Gastroesophageal sphincter (tissue), 4 donors: ENCODE results near the gene DIAPH3. TPM values are rescaled to one million over a fixed set of nuclear protein-coding genes. Genes with fewer than 3 reads are reported as not detected.
"Not testable (repeated sequence)": the region's sequence is repeated elsewhere in the genome, so short reads cannot be mapped to it uniquely, and the experiment has no call there.

Experiments used
- ATAC-seq: fragments of 150-250 bp; one replicate; pipeline ENCODE4 v1.9.1; 2016; ENCODE audit warnings: mild to moderate bottlenecking, moderate library complexity
- H3K27ac ChIP-seq, 4 donors: fragments of 200-600 bp; sonication (generic) in 3 of 4; 1 replicate in 3 of 4; 2 replicates in 1 of 4; pipeline ENCODE4 v1.5.1; 2016 to 2019
- H3K27me3 ChIP-seq: fragments of 200-600 bp; sonication (generic); one replicate; pipeline ENCODE4 v1.5.1; 2019
- H3K36me3 ChIP-seq, 2 donors: fragments of 200-600 bp; sonication (generic); one replicate each; pipeline ENCODE4 v1.5.1; 2019; ENCODE audit warnings: control low read depth in 1 of 2
- H3K4me1 ChIP-seq, 3 donors: fragments of 200-600 bp; sonication (generic); 1 replicate in 2 of 3; 2 replicates in 1 of 3; pipeline ENCODE4 v1.5.1; 2016 to 2019; ENCODE audit warnings: control low read depth in 2 of 3
- H3K4me3 ChIP-seq, 2 donors: fragments of 200-600 bp; sonication (generic); one replicate each; pipeline ENCODE4 v1.5.1; 2019; ENCODE audit warnings: mild to moderate bottlenecking in 1 of 2, moderate library complexity in 1 of 2
- H3K9me3 ChIP-seq, 3 donors: fragments of 200-600 bp; sonication (generic); one replicate each; pipeline ENCODE4 v1.5.1; 2017 to 2019; ENCODE audit warnings: control low read depth in 2 of 3
- EP300 ChIP-seq: sonication (generic); formaldehyde crosslinking; IDR thresholded peaks from one replicate; pipeline ENCODE4 v1.6.1; 2017; ENCODE audit warnings: antibody characterized with exemption, mild to moderate bottlenecking
- POLR2A ChIP-seq, 2 donors: fragments of 450-650 bp; IDR thresholded peaks; one replicate each; pipeline ENCODE4 v1.6.1; 2017; ENCODE audit warnings: antibody characterized with exemption in 2 of 2, mild to moderate bottlenecking in 2 of 2, moderate library complexity in 1 of 2
- POLR2AphosphoS5 ChIP-seq: sonication (generic); formaldehyde crosslinking; IDR thresholded peaks from one replicate; pipeline ENCODE4 v1.6.1; 2017; ENCODE audit warnings: antibody characterized with exemption
- WGBS, 2 donors: methylation state at CpG; one replicate each; pipeline ENCODE4 v1.1.5; 2018; ENCODE audit warnings: low coverage in 1 of 2; 5-methylcytosine and 5-hydroxymethylcytosine counted together
- total RNA-seq, 4 donors: library from RNA; depleted of rRNA; stranded (reverse); fragments of >200 nt; gene quantifications; one replicate each; pipeline ENCODE4 v1.1.0, GENCODE V29; 2016
- TF ChIP-seq, protein P1 (sequence below), 4 experiments: fragments of 200-600 bp in 2 of 4; fragments of 450-650 bp in 2 of 4; sonication (generic) in 1 of 4; IDR thresholded peaks; one replicate each; pipeline ENCODE4 v1.5.1; 2017 to 2019; ENCODE audit warnings: antibody characterized with exemption in 4 of 4, mild to moderate bottlenecking in 2 of 4, moderate library complexity in 2 of 4

The DIAPH3 gene
- total RNA-seq, 4 donors from 2014 or later: 0.13 to 1.7 (median 0.49) TPM; not detected in 1

DNA sequence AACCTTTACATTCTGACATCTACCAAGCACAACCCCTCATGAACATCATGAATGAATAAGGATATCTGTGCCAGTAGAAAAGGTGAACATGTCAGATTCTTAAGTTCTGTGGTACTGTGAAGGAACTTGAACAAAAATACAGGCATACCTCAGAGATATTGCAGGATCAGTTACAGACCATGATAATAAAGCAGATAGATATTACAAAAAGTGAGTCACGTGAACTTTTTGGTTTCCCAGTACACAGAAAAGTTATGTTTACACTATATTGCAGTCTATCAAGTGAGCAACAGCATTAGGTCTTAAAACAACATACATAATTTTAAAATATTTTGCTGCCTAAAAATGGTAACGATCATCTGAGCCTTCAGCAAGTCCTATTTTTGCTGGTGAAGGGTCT is 101.2 kb downstream of the DIAPH3 start:
- no peaks in the 10 kb centered on the region for H3K27me3 ChIP-seq
- H3K4me3 ChIP-seq: no peak overlapping the region
- 90 to 94% methylated on average over 2 of the region's 2 CpGs for WGBS, 2 donors
- no peaks in the 10 kb centered on the region for H3K9me3 ChIP-seq
- TF ChIP-seq, protein P1, sequence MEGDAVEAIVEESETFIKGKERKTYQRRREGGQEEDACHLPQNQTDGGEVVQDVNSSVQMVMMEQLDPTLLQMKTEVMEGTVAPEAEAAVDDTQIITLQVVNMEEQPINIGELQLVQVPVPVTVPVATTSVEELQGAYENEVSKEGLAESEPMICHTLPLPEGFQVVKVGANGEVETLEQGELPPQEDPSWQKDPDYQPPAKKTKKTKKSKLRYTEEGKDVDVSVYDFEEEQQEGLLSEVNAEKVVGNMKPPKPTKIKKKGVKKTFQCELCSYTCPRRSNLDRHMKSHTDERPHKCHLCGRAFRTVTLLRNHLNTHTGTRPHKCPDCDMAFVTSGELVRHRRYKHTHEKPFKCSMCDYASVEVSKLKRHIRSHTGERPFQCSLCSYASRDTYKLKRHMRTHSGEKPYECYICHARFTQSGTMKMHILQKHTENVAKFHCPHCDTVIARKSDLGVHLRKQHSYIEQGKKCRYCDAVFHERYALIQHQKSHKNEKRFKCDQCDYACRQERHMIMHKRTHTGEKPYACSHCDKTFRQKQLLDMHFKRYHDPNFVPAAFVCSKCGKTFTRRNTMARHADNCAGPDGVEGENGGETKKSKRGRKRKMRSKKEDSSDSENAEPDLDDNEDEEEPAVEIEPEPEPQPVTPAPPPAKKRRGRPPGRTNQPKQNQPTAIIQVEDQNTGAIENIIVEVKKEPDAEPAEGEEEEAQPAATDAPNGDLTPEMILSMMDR (IDR thresholded peaks at IDR 0.05): no peak
- TF ChIP-seq POLR2A (IDR thresholded peaks at IDR 0.05) (no peak), POLR2AphosphoS5 (no peak), EP300 (no peak)
- no peaks in the 10 kb centered on the region for H3K4me1 ChIP-seq
- H3K27ac ChIP-seq: no peak overlapping the region
- no peak for ATAC-seq
- no peaks in the 10 kb centered on the region for H3K36me3 ChIP-seq

GRCh38 chr13:60061737-60062136 is 102.0 kb downstream of the DIAPH3 start:
- no peak overlapping the region for H3K4me3 ChIP-seq
- H3K27me3 ChIP-seq: no peaks in the 10 kb centered on the region
- no peaks in the 10 kb centered on the region for H3K4me1 ChIP-seq
- H3K9me3 ChIP-seq: no peaks in the 10 kb centered on the region
- H3K36me3 ChIP-seq: no peaks in the 10 kb centered on the region
- H3K27ac ChIP-seq: no peak overlapping the region
- TF ChIP-seq, protein P1 (IDR thresholded peaks at IDR 0.05): no peak
- TF ChIP-seq EP300 (no peak), POLR2AphosphoS5 (no peak), POLR2A (IDR thresholded peaks at IDR 0.05) (no peak)
- 87 to 90% methylated on average over 3 of the region's 3 CpGs for WGBS, 2 donors
- ATAC-seq: no peak

- Histone ChIP-seq H3K4me1 (no peaks in the 10 kb centered on the region), H3K36me3 (no peaks in the 10 kb centered on the region), H3K9me3 (no peaks in the 10 kb centered on the region), H3K27me3 (no peaks in the 10 kb centered on the region), H3K27ac (no peak overlapping the region), H3K4me3 (no peak overlapping the region)
- TF ChIP-seq POLR2AphosphoS5: no peak
- no peak for TF ChIP-seq EP300
- TF ChIP-seq, protein P1 (IDR thresholded peaks at IDR 0.05): no peak
- no peak for TF ChIP-seq POLR2A (IDR thresholded peaks at IDR 0.05)
- ATAC-seq: no peak
- 66 to 82% methylated on average over 3 of the region's 3 CpGs for WGBS, 2 donors
These were observed 111.9 kb downstream of the DIAPH3 start for GRCh38 chr13:60051754-60052285.

DNA sequence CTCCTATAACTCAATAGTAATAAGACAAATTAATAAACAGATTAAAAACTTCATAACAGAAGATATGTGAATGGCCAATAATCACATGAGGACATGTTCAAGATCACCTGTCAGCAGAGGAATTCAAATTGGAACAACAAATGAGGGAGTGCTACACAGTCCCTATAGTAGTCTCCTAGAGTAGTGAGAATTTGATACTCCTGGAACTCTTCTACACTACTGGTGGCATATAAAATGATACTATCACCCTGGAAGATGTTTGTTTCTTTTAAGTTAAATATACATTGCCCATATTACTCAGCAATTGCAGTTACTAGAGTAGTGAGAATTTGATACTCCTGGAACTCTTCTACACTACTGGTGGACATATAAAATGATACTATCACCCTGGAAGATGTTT is 115.4 kb downstream of the DIAPH3 start:
- not testable (repeated sequence) for H3K9me3 ChIP-seq, H3K27me3 ChIP-seq, H3K27ac ChIP-seq, ATAC-seq, H3K36me3 ChIP-seq, H3K4me1 ChIP-seq, H3K4me3 ChIP-seq

DNA sequence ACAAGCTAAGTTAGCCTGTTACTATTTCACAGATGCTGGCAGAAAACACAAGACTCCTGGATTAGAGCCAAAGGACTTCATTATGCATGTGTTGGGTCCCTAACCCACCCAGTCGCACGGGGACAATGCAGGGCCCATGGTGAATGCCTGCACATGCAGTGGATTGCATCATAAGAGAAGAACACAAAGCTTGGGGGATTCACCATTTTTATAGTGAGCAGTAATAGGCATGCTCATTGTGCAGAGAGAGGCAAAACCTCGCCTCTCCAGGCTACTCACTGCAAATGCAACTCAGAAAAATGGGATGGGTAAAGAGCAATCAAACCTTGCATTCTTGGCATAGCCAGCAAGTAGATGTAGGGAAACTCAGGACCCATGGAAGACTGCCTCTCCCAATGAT is 115.8 kb downstream of the DIAPH3 start:
- Histone ChIP-seq H3K27ac (no peak overlapping the region), H3K4me3 (no peak overlapping the region), H3K4me1 (no peaks in the 10 kb centered on the region), H3K9me3 (no peaks in the 10 kb centered on the region), H3K36me3 (no peaks in the 10 kb centered on the region), H3K27me3 (no peaks in the 10 kb centered on the region)
- no peak for TF ChIP-seq POLR2A (IDR thresholded peaks at IDR 0.05)
- ATAC-seq: no peak
- 93 to 100% methylated on average over 1 to 2 of the region's 3 CpGs for WGBS, 2 donors

DNA sequence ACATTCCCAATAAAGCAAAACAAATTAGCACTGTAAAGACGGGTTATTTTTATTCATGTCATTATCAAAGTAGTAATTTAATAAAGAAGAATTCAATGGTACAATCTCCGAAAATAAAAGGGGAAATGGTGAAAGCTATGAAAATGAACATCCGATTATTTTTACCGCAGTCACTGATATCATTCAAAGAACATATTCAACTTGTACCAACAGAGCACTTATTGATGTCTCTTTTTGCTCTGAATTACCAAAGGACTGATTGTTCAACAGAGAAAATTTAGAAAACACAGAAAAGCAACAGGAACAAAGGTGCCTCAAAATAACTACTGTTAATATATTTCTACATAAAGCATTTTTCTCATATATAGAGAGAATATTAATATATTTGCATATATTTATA is 119.4 kb downstream of the DIAPH3 start:
- WGBS, 2 donors: 85 to 90% methylated on average over 4 of the region's 4 CpGs
- no peaks in the 10 kb centered on the region for H3K4me1 ChIP-seq
- TF ChIP-seq, protein P1 (IDR thresholded peaks at IDR 0.05): no peak
- TF ChIP-seq POLR2A (IDR thresholded peaks at IDR 0.05) (no peak), EP300 (no peak), POLR2AphosphoS5 (no peak)

More for the DNA sequence above, 119.4 kb downstream of the DIAPH3 start:
- Histone ChIP-seq H3K9me3 (no peaks in the 10 kb centered on the region), H3K27me3 (no peaks in the 10 kb centered on the region), H3K27ac (no peak overlapping the region), H3K36me3 (no peaks in the 10 kb centered on the region), H3K4me3 (no peak overlapping the region)
- ATAC-seq: no peak
